Embryonic facial prominence (tissue), 1 donor: ENCODE measurements around the gene RNF126.
"Not testable (repeated sequence)": the region's sequence is repeated elsewhere in the genome, so short reads cannot be mapped to it uniquely, and the experiment has no call there.

ENCODE experiments used
- DNase-seq: peaks from one replicate; pipeline ENCODE4 v3.0.0-alpha.2; 2016; ENCODE audit errors: extremely low spot score

RNF126 gene

DNA sequence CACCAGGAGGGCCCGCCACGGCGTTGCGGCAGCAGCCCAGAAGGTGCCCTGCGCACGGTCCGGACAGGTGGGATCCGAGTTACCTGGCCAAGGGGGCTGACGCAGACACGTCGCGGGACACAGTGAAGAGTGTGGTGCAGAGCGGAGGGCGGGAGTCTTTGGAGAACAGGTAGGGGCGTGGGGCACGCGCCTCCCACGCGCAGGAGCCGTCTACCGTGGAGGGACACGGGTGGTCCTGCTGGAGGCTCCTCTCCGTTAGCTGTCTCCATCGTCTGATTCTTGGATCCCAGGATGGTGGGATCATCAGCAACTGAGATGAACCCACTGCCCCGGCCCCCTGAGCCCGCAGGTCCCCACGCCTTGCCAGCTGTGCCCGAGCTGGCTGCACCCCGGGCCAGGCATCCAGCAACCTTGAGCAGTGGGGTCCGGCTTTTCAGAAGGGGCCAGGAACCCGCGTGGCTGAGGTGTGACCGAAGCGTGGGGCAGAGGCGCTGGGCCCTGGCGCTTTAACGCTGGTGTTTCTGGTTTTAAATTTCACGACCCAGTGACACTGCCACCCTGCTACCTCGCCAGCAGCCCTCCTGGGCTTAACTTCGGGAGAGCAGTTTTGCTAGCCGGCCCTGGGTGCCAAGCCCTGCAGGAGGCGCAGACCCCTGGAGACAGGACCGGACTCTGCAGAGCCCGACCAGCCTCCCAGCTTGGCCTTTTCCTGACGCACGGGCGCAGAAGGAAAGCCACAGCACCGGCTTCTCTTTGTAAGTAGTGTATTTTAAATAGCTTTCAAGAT is 16.0 kb downstream of the RNF126 start:
- DNase-seq, result no peak

- DNase-seq, result no peak
Observed at GRCh38 chr19:645912-646778, 16.9 kb downstream of the RNF126 start.

DNA sequence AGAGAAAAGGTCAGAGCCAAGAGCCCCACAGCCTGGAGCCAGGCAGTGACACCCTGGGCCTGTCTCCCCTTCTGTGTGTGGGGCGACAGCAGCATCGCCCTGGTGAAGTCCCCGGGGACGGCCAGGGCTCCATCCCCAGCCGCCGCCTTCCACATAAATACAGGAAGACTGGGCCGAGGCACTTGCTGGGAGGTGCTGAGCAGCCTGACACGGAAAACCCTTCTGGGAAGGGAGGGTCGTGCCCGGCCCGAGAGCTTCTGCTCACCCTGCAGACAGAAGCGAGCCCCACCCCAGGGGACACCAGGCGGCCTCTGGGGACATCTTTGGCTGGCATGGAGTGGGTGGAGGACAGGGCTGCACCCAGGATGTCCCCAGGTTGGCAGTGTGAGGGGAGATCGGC is 18.2 kb downstream of the RNF126 start:
- DNase-seq, result no peak

DNA sequence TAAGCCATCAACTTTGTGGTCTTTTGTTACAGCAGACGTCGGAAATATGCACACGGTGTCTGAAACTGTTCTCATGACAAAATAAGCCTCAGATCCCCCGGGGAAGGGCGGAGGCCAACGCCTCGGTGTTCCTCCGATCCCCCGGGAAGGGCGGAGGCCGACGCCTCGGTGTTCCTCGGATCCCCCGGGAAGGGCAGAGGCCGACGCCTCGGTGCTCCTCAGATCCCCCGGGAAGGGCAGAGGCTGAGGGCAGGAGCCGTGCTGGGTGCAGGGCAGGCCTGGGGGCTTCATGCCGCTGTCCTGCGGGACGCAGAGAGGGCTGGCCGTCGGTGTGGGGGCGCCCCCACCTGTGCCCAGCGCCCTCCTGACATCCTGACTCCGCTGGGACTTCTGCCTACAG is 18.7 kb downstream of the RNF126 start:
- DNase-seq, result no peak

DNA sequence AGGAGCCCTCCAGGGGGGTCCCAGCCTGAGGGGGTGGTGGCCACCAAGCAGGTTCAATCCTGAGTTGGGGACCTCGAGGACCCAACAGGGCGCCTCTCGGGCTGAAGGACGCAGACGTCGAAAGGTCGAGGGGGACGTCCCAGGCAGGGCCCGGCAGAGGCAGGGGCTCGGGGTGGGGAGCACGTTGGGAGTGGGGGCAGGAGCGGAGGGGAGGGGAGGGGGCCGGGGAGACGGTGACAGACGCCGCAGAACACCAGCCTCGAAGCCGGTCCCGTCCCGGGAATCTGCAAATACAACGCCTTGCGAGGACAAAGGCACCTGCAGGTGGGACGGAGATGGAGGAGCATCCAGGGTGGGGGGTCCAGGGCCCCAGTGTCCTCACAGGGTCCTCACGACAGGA is 19.3 kb downstream of the RNF126 start:
- no peak for DNase-seq

- no peak for DNase-seq
Observed at GRCh38 chr19:642767-643727, 20.0 kb downstream of the RNF126 start.

DNA sequence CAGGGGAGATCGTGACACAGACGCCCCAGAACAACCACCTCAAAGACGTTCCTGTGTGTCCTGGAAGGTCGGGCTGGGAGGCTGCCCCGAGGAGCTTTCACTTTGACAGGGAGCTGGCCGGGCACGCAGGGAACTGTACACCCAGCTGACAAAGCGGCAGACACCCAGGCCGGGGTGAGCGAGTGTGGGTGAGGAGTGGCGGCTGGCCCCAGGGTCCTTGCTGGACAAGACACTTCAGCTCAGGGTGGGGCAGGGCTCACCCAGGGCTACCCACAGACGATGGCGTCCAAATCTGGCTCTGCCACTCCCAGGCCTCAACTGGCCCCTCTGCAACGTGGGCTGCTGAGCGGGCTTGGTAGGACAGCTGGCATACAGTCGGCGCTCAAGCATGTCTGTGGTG is 21.3 kb downstream of the RNF126 start:
- no peak for DNase-seq

GRCh38 chr19:640606-641189 is 22.3 kb downstream of the RNF126 start:
- DNase-seq, result no peak

DNA sequence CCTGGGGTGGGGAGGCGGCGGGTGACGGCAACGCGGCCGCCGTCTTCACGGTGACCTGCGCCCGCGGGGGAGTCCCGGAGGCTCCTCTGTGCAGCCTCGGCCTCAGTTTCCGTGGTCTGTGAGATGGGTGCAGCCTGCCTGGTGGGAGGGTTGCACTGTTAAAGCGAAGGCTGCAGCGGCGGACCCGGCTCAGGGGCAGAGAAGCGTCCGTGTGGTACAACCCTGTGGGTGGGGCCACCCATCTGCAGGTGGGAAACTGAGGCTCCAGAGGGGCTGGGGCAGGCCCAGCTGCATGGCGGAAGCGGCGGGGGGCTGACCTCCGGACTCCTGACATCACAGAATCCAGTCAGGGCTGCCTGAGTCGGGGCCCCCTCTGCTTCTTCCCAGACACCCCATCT is 22.9 kb downstream of the RNF126 start:
- DNase-seq, result no peak

DNA sequence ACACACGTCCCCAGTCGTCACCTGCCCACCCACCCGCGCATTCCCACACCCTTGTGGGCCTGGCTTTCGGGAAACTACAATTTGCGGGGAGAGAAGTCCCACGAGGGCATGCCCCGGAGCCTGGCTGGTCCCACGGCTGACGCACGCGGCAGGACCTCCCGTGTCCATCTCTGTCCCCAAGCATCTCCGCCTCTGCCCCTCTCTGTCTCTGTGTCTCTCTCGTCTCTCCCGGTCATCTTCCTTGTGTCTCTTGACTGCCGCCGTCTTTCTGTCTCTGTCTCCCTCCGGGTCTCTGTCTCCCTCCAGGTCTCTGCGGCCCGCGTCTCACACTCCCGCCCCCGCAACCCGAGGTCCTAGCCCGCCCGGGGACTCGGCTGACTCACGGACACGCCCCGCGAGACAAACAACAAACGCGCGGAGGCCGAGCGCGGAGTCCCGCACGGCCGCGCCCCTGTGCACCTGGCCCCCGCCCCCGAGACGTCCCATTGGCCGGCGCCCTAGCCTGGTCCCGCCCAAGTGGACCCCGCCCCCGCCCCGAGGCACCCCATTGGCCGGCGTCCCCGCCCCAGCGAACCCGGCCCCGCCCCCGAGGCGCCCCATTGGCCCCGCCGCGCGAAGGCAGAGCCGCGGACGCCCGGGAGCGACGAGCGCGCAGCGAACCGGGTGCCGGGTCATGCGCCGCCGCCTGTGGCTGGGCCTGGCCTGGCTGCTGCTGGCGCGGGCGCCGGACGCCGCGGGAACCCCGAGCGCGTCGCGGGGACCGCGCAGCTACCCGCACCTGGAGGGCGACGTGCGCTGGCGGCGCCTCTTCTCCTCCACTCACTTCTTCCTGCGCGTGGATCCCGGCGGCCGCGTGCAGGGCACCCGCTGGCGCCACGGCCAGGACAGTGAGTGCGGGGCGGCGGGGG is 23.5 kb downstream of the RNF126 start, which contains the start of gene FGF22:
Gene FGF22, plus strand, starts transcription at position 627 of the 908 bp plus-strand sequence. Its CDS starts 47 bp downstream, at position 674.
- DNase-seq, result no peak

- DNase-seq, result no peak
Observed at GRCh38 chr19:638906-639252, 24.1 kb downstream of the RNF126 start.

DNA sequence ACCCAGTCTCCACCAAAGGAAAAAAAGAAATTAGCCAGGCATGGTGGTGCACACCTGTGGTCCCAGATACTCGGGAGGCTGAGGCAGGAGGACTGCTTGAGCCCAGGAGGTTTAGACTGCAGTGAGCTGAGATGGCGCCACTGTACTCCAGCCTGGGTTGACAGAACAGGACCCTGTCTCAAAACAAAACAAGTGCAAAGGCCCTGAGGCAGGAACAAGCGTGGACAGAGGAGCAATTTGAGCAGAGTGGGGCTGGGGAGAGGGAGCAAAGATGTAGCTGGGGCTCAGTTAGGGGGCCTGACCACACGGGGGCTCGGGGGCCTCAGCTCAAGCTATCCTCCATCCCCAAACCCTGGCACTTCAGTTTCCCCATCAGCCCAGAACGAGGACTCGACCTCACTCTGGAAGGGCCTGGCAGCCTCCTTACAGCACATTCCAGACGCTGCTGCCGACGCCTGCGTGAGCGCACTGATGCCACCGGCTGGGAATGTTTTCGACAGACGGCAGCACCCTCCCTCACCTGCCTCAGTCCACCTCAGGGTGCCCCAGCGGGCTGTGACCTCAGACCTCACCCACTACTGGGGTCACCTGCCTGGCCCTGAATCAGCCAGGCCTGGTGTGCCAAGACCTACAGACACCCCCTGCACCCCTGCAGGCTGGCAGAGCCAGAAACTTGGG is 27.9 kb downstream of the RNF126 start:
- no peak for DNase-seq

DNA sequence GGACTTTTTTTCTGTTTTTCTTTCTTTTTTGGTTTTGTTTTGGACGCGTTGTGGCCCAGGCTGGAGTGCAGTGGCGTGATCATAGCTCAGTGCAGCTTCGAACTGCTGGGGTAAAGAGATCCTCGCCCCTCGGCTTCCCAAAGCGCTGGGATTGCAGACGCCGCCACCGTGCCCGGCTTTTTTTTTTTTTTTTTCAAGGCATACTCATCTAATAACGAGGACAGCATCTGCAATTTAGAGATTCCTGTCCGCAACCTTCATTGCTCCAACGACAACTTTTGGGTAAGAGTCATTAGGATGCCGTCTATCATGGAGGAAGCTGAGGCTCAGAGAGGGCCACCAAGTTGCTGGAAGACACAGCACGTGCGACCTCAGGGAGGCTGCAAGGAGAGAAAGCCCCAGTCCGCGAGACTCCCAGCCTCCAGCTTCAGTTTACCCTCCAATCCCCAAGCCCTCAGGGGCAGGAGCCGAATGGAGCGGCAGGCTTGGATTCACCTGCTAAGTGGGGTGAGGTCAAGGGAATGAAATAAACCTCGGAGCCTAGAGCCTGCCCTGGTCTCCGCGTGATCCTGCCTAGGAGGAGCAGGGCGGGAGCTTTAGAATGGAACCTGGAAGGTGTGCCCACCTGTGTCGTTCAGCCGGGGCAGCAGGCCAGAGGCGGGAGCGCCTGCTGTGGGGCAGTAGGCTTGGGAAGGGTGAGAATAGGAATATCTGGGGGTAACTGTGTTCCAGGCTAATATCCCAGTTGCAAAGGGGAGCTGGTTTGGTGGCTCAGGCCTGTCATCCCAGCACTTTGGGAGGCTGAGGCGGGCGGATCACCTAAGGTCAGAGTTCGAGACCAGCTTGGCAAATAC is 29.0 kb downstream of the RNF126 start:
- DNase-seq, result no peak

DNA sequence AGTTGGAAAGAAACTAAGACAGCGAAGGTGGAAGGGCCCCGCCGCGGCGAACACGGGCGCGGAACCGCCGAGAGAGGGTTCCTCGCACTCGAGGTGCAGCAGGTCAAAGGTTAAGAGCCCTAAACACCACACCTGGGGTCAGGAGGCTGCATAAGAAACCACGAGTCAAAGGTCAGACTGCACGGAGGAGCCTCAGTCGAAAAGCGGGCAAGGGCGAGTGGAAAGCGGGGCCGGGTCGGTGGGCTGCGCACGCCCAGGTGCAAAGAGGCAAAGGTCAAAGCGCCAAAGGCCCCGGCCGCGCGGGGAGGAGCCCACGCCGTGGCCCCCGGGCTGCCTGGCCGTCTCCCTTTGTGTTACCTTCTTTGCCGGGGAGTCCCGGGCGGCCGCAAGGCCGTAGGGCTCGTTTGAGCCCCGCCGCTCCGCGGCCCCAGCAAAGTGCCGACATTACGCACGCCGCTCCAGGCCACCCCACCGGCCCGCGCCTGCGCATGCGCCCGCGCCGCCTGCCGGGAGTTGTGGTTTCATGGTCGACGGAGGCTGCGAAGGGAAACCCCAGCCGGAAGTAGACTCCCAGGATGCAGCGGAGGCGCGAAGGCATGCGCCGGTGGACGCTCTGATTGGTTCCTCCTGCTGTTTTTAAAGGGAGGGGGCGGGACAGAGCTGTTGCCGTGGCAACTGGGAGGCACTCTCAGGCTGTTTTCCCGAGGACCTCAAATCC is 29.8 kb downstream of the RNF126 start, which contains the start of gene POLRMT:
Gene POLRMT, minus strand, starts transcription at position 470 of the 718 bp plus-strand sequence. Its CDS starts 25 bp downstream, at position 445.
- peak; percentile 94 for DNase-seq

DNA sequence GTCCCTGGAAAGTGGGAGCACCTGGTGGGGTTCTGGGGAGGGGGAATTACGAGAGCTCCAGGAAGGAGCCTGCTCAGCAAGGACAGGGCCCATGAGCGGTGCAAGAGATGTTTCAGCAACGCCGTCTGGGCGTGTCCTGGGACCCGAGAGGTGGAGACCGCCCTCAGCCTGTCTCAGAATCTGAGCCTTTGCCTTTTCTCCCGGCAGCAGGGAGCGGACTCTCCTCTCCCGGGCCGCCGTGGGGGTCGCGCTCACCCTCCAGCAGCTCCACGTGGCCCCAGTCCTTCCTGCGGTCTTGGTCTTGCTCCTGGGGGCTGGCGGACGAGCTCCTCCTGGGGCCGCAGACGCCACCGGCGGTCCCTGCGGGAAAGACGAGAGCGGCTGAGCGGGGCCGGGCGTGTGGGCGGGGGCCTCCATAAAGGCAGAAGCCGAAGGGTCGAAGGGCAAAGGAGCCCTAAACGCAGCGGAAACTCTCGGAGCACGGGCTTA is 30.4 kb downstream of the RNF126 start:
- DNase-seq, result no peak

GRCh38 chr19:629961-630714 is 32.9 kb downstream of the RNF126 start:
- DNase-seq, result no peak

DNA sequence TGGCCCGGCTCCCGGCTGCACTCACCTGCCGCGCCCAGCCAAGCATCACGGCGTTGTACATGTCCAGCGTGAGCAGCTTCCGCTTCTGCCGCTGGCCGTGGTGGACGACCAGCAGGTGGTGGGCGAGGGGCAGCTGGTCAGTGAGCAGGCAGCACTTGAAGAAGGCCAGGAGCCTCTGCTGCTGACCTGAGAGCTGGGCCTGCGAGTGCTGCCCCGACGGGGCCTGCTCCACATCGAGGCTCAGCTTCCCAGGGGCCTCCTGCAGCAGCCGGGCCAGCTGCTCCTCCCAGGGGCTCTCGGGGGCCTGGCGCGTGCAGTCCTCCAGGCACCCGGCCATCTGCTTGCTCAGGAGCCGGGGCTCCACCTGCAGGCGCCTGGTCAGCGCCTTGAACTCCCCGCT is 33.5 kb downstream of the RNF126 start:
- DNase-seq, result not testable (repeated sequence)
